A549 (cell line): ENCODE data around the gene C11orf21.

Source experiments
- CHD2 ChIP-seq: fragments of 150-350 bp; IDR thresholded peaks from 2 replicates; pipeline ENCODE4 v1.6.1; 2014; ENCODE audit warnings: low read length; ENCODE audit not compliant: partially characterized antibody
- CTCF ChIP-seq: fragments of >200 bp; sonication (Bioruptor Twin); formaldehyde crosslinking; IDR thresholded peaks from 3 replicates; pipeline ENCODE4 v1.5.1; 2016
- EP300 ChIP-seq, 2 experiments: fragments of >200 bp; sonication (Bioruptor Twin); formaldehyde crosslinking; IDR thresholded peaks; 2 replicates in 1 of 2; 3 replicates in 1 of 2; pipeline ENCODE4 v1.6.1; 2016 to 2017
- JUNB ChIP-seq: fragments of >200 bp; sonication (Bioruptor Twin); formaldehyde crosslinking; IDR thresholded peaks from 2 replicates; pipeline ENCODE4 v1.6.1; 2016
- MAFK ChIP-seq: fragments of 450-650 bp; IDR thresholded peaks from 2 replicates; pipeline ENCODE4 v1.6.1; 2014; ENCODE audit not compliant: partially characterized antibody
- MYC ChIP-seq: IDR thresholded peaks from 2 replicates; pipeline ENCODE4 v1.6.1; 2012; ENCODE audit warnings: mild to moderate bottlenecking, inconsistent platforms, low read length, improper control_type of control experiment, borderline replicate concordance
- POLR2AphosphoS2 ChIP-seq: conservative IDR thresholded peaks from 2 replicates; pipeline ENCODE4 v1.6.1; 2012; ENCODE audit warnings: low read length, improper control_type of control experiment, inconsistent platforms
- RARB ChIP-seq: fragments of 250-450 bp; sonication (Bioruptor Pico); IDR thresholded peaks from 2 replicates; pipeline ENCODE4 v1.8.0; 2021; ENCODE audit warnings: mild to moderate bottlenecking, moderate library complexity
- RCOR1 ChIP-seq: fragments of 150-350 bp; IDR thresholded peaks from 2 replicates; pipeline ENCODE4 v1.6.1; 2014; ENCODE audit warnings: antibody characterized with exemption, low read length, low read depth
- RFX5 ChIP-seq: fragments of 450-650 bp; IDR thresholded peaks from 2 replicates; pipeline ENCODE4 v1.7.1; 2014; ENCODE audit warnings: antibody characterized with exemption, mild to moderate bottlenecking, moderate library complexity

DNA sequence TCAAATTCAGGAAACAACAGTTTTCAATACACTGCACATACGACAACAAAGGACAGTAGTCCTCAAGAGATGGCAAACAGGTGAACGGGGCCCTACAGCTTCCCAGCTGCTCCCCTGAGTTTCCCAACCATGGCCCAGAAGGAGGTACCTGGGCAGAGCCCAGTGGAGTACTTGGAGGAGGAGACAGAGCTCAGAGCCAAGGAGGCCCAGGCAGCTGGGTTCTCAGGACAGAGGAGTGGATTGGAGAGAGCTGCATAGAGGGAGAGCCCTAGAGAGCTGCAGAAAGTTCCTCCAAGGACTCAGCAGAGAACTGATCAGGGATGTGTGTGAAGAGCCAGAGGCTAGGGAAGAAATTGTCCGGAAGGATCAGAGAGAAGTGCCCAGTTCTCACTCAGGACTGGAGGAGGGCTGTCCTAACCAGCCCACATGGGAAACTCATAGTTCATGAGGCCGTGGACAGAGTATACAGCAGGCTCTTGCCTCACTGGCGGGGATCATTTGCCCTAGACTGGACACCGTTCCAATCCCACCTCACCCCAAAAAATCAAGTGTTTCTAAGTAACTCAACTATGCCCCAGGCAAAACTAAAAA lies 23.7 kb downstream of the C11orf21 start:
- TF ChIP-seq CTCF, result no peak
- TF ChIP-seq EP300 (IDR thresholded peaks at IDR 0.05), result no peak
- no peak for TF ChIP-seq POLR2AphosphoS2
- no peak for TF ChIP-seq MYC
- no peak for TF ChIP-seq RARB (CRISPR knock-in tag)
- TF ChIP-seq CHD2, result no peak
- no peak for TF ChIP-seq JUNB
- TF ChIP-seq RFX5, result no peak
- TF ChIP-seq RCOR1, result no peak
- no peak for TF ChIP-seq MAFK
